ENCODE data around the gene WDR45B. TPM values are rescaled to one million over a fixed set of nuclear protein-coding genes. Genes with fewer than 3 reads are reported as not detected.

Gene WDR45B
- total RNA-seq, 4 donors from 2014 or later, result 68.1 to 111 (median 83.2) TPM

DNA sequence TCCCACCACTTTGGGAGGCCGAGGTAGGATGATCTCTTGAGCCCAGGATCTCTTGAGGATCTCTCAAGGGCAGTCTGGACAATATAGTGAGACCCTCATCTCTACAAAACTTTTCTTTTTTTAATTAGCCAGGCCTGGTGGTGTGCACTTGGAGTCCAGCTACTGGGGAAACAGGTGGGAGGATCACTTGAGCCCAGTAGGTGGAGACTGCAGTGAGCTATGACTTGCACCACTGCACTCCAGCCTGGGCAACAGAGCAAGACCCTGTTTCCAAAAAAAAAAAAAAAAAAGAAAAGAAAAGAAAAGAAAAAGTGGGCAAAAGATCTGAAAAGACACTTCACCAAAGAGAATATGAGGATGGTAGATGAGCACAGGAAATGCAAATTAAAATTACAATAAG lies 35.3 kb upstream of the WDR45B start:
- intact Hi-C loops (cut with DNase I; ENCODE audit: low total_unique reads), result no loop called here
- DNase-seq (ENCODE audit: low spot score in 2 of 2), result no peak
- TF ChIP-seq CTCF (IDR thresholded peaks at IDR 0.05) (no peak), POLR2A (IDR thresholded peaks at IDR 0.05) (no peak)
- H3K4me3 ChIP-seq (ENCODE audit: low read depth, poor library complexity, severe bottlenecking), result no peak overlapping the region
- WGBS, 2 donors, result 90 to 96% methylated on average over 1 of the region's 1 CpG

DNA sequence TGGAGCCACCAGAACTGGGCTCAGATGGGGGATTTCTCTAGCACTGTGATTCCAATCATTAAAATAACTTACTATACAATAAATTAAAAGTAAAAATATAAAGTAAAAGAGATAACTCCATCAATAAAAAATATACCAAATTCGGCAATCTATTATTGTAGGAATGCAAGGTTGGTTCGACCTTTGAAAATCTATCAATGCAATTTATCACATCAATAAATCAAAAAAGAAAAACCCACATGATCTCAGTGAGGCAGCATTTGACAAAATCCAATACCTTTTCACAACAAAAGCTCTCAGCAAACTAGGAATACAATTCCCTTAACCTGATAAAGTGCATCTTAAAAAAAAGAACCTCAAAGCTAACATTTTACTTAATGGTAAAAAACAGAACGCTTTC lies 33.3 kb upstream of the WDR45B start:
- no peak overlapping the region for H3K4me3 ChIP-seq (ENCODE audit: low read depth, poor library complexity, severe bottlenecking)
- intact Hi-C loops (cut with DNase I; ENCODE audit: low total_unique reads), result no loop called here
- TF ChIP-seq CTCF (IDR thresholded peaks at IDR 0.05) (no peak), POLR2A (IDR thresholded peaks at IDR 0.05) (no peak)
- DNase-seq (ENCODE audit: low spot score in 2 of 2), result no peak
- WGBS, 2 donors, result 95 to 100% methylated on average over 3 of the region's 3 CpGs

DNA sequence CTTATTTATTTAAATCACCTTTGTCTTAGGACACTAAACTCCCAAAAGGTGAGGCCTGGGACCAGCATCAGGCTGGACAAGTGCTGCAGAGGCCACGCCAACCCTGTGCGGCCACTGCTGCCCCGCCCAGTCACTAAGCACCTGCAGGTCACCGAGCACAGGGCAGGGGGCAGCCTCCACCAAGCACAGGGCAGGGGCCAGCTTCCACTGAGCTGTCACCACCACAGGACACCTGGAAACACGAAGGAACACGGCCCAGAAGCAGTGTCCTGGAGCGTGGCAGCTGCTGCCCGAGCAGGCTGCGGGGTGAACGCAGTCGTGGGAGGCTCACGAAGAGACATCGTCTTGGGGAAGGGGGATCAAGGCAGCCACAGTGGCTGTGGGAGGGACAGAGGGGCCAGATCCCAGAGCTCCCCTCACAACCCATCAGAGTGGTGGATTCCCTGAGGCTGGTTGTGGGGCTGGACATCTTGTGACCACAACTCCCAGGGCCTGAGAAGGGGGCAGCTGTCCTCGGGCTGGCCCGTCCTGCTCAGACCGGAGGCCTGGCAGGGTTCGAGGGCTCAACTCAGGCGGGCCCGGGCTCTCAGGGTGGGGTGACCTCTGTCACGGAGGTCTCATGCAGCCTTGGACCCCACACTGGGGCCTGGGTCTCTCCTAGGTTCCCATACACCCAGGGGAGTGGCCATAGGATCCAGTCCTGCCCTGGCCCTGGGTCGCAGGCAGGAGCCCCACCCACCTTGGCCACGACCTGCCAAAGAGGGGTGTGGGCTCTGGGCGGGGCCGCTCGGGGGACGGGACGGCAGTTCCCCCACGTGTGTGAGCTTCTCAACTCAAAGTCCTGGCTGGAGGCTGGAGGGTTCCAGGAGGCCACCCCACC lies 31.6 kb upstream of the WDR45B start:
- WGBS, 2 donors, result 81 to 85% methylated on average over 23 to 26 of the region's 28 CpGs
- intact Hi-C loops (cut with DNase I; ENCODE audit: low total_unique reads), result no loop called here
- H3K4me3 ChIP-seq (ENCODE audit: low read depth, poor library complexity, severe bottlenecking), result no peak overlapping the region
- TF ChIP-seq POLR2A (IDR thresholded peaks at IDR 0.05) (no peak), CTCF (IDR thresholded peaks at IDR 0.05) (no peak)
- no peak for DNase-seq (ENCODE audit: low spot score in 2 of 2)

DNA sequence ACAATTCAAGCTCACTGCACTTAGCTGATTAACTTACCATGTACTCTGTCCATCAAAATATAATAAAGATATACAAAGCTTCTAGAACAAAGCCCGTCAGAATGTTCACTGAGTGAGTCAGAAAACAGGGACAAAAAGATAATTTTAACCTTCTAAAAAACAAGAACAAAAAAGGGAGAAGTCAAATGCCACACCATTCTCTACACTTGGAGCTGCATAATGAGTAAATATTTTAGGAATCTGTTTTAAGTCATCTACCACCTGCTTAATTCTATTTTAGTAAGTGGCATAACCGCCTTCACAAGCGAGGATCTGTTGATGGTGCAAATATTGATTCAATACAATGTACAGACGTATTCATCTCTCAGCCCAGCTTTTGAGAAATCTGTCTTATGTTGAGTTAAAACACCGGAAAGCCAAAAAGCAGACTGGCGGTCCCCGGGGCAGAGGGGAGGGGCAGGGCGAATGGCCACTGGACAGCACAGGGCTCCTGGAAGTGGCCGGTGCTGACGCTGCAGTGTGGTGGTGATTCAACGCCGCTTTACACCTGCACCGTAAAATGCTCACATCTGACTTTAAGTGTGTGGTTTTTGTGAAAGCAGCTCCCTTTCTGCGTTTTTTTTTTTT lies 30.1 kb upstream of the WDR45B start:
- WGBS, 2 donors, result 90 to 91% methylated on average over 14 of the region's 14 CpGs
- intact Hi-C loops (cut with DNase I; ENCODE audit: low total_unique reads), result no loop called here
- TF ChIP-seq CTCF (IDR thresholded peaks at IDR 0.05) (no peak), POLR2A (IDR thresholded peaks at IDR 0.05) (no peak)
- no peak overlapping the region for H3K4me3 ChIP-seq (ENCODE audit: low read depth, poor library complexity, severe bottlenecking)
- DNase-seq (ENCODE audit: low spot score in 2 of 2), result no peak

DNA sequence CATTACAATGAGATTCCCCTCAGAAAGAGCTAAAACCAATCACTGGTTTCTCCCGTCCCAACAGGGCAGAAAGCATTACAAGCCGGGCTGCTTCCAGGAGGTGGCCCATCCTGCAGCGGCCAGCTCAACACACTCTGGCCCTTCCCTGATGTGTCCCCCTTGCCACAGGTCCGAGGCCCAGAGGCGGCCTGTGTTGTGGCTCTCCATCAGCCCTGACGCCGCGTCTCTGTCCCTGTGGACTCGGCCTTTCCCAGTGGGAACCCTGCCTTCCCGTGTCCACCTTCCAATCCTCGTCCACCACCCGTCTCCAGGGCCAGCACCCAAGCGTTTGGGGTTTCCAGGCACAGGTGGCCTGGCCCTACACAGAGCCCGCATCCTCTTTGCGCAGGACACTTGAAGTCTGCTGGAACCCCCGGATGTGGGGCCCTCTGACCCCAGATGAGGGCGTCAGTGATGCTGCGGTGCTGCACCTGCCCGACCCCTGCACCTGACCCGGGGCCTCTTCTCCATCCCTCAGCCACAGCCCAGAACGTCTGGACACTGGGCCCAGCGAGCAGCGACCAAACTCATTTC lies 29.2 kb upstream of the WDR45B start:
- intact Hi-C loops (cut with DNase I; ENCODE audit: low total_unique reads), result no loop called here
- 90% methylated on average over 23 of the region's 23 CpGs for WGBS, 2 donors
- TF ChIP-seq CTCF (IDR thresholded peaks at IDR 0.05) (no peak), POLR2A (IDR thresholded peaks at IDR 0.05) (no peak)
- DNase-seq (ENCODE audit: low spot score in 2 of 2), result no peak
- H3K4me3 ChIP-seq (ENCODE audit: low read depth, poor library complexity, severe bottlenecking), result no peak overlapping the region
